Left kidney (tissue), 2 donors: ENCODE data around the gene LIPA. TPM values are rescaled to one million over a fixed set of nuclear protein-coding genes. Genes with fewer than 3 reads are reported as not detected.

ENCODE experiments used
- DNase-seq: peaks from one replicate; pipeline ENCODE4 v3.0.0-alpha.2; 2013
- polyA plus RNA-seq: library from polyadenylated mRNA; unstranded; fragments of 120-200 nt; gene quantifications from one replicate; pipeline ENCODE4 v1.2.1, GENCODE V29; 2013; ENCODE audit not compliant: insufficient read length

LIPA gene
- polyA plus RNA-seq, 1 donor = 56.0 TPM

DNA sequence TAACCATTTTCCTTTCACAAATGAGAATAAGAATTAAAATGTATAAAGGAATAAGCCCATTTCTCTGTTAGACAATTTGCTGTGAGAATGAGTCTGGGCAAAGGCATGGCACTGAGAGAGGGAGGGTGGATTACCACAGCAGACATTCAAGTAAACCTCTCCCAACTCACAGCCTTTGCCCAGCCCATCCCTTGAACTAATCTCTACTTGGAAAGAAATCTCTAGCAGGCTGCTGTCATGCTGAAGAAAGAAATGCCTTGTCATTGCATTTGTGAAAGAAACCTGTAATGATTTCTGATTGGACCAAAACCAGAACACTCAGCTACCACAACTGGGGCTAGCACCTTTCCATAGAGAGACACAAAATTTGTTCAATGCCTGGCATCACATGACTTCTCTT is 83.7 kb downstream of the LIPA start:
- DNase-seq = no peak

DNA sequence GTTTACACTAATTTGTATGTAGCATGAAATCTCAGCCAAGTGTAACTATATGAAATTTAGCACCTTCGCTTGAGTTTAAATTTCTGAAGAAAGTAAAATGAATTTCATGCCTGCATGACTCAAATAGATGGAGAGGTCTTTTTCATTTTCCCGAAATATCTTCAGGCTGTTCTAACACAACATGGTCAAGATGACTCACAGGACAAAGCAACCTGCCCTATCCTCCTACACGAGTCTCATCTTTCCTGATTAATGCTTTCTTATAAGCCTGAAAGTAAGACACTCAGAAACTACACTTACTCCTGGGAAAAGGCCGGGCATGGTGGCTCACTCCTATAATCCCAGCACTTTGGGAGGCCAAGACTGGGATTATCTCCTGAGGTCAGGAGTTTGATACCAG is 85.7 kb downstream of the LIPA start:
- no peak for DNase-seq

DNA sequence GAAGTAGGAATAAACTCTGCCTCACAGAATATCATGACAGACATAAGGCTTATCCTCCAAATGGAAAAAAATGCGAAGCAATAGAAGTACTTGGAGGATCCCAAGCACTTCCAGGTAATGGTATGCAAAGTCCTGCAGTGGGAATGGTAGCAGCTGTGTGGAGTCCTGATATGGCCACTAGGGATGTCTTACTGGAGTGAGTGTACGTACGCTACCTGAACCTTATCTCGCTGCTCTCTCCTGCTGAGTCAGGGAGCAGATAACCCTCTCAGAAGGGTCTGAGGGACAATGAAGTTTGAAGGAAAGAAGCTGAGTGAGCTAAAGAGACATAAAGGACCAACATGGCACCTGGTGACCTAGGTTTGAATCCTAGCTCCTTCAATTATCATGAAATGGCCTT is 86.7 kb downstream of the LIPA start:
- DNase-seq = no peak

DNA sequence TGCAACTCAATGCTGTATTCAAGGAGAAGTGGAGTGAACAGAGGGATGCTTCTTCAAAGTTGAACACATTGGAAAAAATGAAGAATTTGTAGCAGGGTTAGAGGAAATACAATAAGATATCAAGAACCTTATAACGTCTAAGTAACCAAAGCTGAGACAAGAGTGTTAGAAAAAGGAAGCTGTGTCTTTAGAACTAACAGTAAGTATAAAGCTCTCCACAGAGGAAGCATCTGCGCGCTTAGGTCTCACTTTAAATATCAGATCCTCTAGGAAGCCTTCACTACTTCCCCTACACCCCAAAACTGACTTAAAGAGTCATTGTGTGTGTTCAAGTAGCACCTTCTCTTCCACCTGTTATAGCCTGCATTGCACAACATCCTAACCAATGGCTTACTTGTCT is 87.5 kb downstream of the LIPA start:
- DNase-seq = no peak

Other genes with a start within 250 kb of the LIPA start
- not detected for gene CH25H, start 44.5 kb downstream of the LIPA start, polyA plus RNA-seq
- gene IFIT2, start 50.3 kb upstream of the LIPA start, polyA plus RNA-seq = 8.3 TPM
- gene IFIT3, start 76.2 kb upstream of the LIPA start, polyA plus RNA-seq = 14.2 TPM
- gene IFIT1B, start 126.3 kb upstream of the LIPA start, polyA plus RNA-seq = 0.15 TPM
- gene IFIT1, start 140.8 kb upstream of the LIPA start, polyA plus RNA-seq = 14.4 TPM
- gene IFIT5, start 162.8 kb upstream of the LIPA start, polyA plus RNA-seq = 16.1 TPM